Endothelial cell (in vitro differentiated cells): ENCODE measurements around the gene ATP6V0D1. TPM values are rescaled to one million over a fixed set of nuclear protein-coding genes. Genes with fewer than 3 reads are reported as not detected.

Experiments
- DNase-seq: peaks from one replicate; pipeline ENCODE4 v3.0.0; 2021; ENCODE audit warnings: low spot score
- H3K27ac Mint-ChIP-seq: one replicate; pipeline ENCODE4 v1.8.0; 2021; ENCODE audit warnings: mixed read lengths, inconsistent platforms; ENCODE audit not compliant: unreplicated experiment
- H3K27me3 Mint-ChIP-seq: one replicate; pipeline ENCODE4 v1.8.0; 2021; ENCODE audit warnings: mild to moderate bottlenecking, moderate library complexity, mixed read lengths, inconsistent platforms; ENCODE audit not compliant: unreplicated experiment
- H3K36me3 Mint-ChIP-seq: one replicate; pipeline ENCODE4 v1.8.0; 2021; ENCODE audit warnings: mild to moderate bottlenecking, low read depth, mixed read lengths, inconsistent platforms; ENCODE audit not compliant: unreplicated experiment
- H3K4me1 Mint-ChIP-seq: one replicate; pipeline ENCODE4 v1.8.0; 2021; ENCODE audit warnings: mild to moderate bottlenecking, mixed read lengths, inconsistent platforms; ENCODE audit not compliant: unreplicated experiment
- H3K4me3 Mint-ChIP-seq: one replicate; pipeline ENCODE4 v1.8.0; 2021; ENCODE audit warnings: mild to moderate bottlenecking, mixed read lengths, inconsistent platforms; ENCODE audit not compliant: unreplicated experiment
- H3K9me3 Mint-ChIP-seq: one replicate; pipeline ENCODE4 v1.8.0; 2021; ENCODE audit warnings: mixed read lengths, inconsistent platforms; ENCODE audit not compliant: unreplicated experiment
- total RNA-seq: library from RNA; stranded (reverse); fragmentation: NEBNext Ultra II Directional; extraction: Animal tissue kit (Norgen Biotek cat#: 25700); gene quantifications from one replicate; pipeline ENCODE4 v1.2.1, GENCODE V29; 2021; ENCODE audit not compliant: unreplicated experiment
- TF ChIP-seq, protein P1 (sequence below): fragments of 200-600 bp; sonication (generic); IDR thresholded peaks from one replicate; pipeline ENCODE4 v1.5.0; 2021; ENCODE audit warnings: antibody characterized with exemption; ENCODE audit not compliant: unreplicated experiment

ATP6V0D1 gene
- total RNA-seq, 1 donor from 2014 or later: 107 TPM

- TF ChIP-seq, protein P1, sequence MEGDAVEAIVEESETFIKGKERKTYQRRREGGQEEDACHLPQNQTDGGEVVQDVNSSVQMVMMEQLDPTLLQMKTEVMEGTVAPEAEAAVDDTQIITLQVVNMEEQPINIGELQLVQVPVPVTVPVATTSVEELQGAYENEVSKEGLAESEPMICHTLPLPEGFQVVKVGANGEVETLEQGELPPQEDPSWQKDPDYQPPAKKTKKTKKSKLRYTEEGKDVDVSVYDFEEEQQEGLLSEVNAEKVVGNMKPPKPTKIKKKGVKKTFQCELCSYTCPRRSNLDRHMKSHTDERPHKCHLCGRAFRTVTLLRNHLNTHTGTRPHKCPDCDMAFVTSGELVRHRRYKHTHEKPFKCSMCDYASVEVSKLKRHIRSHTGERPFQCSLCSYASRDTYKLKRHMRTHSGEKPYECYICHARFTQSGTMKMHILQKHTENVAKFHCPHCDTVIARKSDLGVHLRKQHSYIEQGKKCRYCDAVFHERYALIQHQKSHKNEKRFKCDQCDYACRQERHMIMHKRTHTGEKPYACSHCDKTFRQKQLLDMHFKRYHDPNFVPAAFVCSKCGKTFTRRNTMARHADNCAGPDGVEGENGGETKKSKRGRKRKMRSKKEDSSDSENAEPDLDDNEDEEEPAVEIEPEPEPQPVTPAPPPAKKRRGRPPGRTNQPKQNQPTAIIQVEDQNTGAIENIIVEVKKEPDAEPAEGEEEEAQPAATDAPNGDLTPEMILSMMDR: peak; percentile 27
- Mint-ChIP-seq H3K4me3 (no peak overlapping the region), H3K36me3 (peaks cover 3% of the 10 kb centered on the region)
These were observed 80.9 kb downstream of the ATP6V0D1 start for GRCh38 chr16:67399749-67400704.

GRCh38 chr16:67399218-67399733 lies 81.7 kb downstream of the ATP6V0D1 start:
- DNase-seq: peak; percentile 83
- Mint-ChIP-seq H3K4me1 (peaks cover 12% of the 10 kb centered on the region), H3K9me3 (no peaks in the 10 kb centered on the region), H3K4me3 (no peak overlapping the region), H3K27me3 (peaks cover 6% of the 10 kb centered on the region), H3K36me3 (peaks cover 3% of the 10 kb centered on the region), H3K27ac (no peak overlapping the region)
- TF ChIP-seq, protein P1: peak; percentile 80

More at GRCh38 chr16:67399749-67400704, 80.9 kb downstream of the ATP6V0D1 start:
- Mint-ChIP-seq H3K27ac (no peak overlapping the region), H3K9me3 (no peaks in the 10 kb centered on the region), H3K27me3 (peaks cover 6% of the 10 kb centered on the region), H3K4me1 (peaks cover 13% of the 10 kb centered on the region)
- DNase-seq: no peak

DNA sequence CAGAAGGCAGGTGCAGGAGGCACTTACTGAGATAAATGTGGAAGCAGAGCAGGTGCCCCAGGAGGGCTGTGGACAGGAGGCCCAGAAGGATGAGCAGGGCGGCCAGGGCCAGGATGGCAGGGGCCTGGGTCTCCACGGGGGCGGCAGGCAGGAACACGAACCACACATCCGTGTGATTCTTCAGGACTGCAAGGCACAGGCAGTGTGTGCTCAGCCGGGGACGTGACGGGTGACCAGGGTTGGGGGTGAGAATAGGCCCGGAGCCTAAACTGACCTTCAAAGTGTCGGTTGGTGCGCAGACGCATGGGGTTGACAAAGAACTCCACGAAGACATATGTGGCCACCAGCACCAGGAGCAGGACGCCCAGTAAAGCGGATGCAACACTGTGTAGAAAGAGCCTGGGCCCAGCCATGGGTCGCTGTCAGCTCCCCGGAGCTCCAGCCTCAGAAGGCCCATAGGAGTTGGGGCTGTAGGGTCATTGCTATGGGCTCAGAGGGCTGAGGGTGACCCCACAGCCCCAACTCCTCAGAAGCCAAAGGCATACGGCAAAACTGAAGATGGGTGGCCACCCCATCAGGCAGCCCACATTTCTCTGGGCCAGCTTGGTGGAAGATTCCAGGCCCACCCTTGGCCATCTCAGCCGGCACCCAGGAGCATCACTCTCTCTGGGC lies 82.3 kb downstream of the ATP6V0D1 start:
- no peak for DNase-seq
- Mint-ChIP-seq H3K27me3 (peaks cover 9% of the 10 kb centered on the region), H3K9me3 (no peaks in the 10 kb centered on the region), H3K4me3 (no peak overlapping the region), H3K27ac (no peak overlapping the region), H3K36me3 (peaks cover 3% of the 10 kb centered on the region), H3K4me1 (peaks cover 7% of the 10 kb centered on the region)
- TF ChIP-seq, protein P1: no peak

GRCh38 chr16:67397812-67398545 lies 83.0 kb downstream of the ATP6V0D1 start:
- Mint-ChIP-seq H3K4me3 (no peak overlapping the region), H3K36me3 (no peaks in the 10 kb centered on the region), H3K4me1 (peaks cover 3% of the 10 kb centered on the region), H3K27ac (no peak overlapping the region), H3K9me3 (no peaks in the 10 kb centered on the region), H3K27me3 (peaks cover 7% of the 10 kb centered on the region)
- no peak for DNase-seq
- TF ChIP-seq, protein P1: no peak
